ENCODE data around the gene GRB10. TPM values are rescaled to one million over a fixed set of nuclear protein-coding genes. Genes with fewer than 3 reads are reported as not detected.

The GRB10 gene
- total RNA-seq, 4 donors from 2014 or later: 8.8 to 55.7 (median 14.3) TPM

DNA sequence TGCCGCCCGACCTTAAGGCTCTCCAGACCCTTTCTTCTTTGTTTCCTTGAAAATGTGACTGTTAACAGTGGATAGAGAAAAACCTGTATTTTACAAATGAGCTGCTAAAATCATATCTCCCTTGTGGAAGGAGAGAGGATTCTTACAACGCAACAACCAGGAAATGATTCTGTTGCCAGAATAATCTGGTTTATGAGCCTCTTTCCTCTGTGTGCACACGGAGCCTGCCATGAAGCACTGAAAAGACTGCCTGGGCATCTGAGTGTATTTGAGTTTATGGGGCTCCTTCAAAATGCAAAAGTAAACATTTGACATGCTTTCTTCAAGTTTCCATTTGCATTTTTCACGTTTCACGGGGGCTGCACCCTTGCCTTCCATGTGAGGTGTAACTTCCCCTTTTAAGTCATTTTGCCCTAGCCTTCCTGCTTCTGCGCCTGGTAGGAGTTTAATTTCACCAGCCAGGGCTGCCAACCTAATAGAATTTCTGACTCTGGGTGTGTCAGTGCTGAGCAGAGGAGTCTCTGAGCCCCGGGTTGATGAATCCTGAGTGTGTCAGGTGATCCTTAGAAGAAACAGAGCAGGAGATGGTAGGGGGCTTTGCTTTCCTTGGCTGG is 101.2 kb downstream of the GRB10 start:
- 31 to 49% methylated on average over 2 to 8 of the region's 8 CpGs for WGBS, 2 donors (ENCODE audit: low coverage in 1 of 2)
- intact Hi-C loops (cut with DNase I; ENCODE audit: low total_unique reads): loop anchor here (5.0 kb wide), 1 partner anchor 111 kb away; no protein-coding TSS in a partner anchor

DNA sequence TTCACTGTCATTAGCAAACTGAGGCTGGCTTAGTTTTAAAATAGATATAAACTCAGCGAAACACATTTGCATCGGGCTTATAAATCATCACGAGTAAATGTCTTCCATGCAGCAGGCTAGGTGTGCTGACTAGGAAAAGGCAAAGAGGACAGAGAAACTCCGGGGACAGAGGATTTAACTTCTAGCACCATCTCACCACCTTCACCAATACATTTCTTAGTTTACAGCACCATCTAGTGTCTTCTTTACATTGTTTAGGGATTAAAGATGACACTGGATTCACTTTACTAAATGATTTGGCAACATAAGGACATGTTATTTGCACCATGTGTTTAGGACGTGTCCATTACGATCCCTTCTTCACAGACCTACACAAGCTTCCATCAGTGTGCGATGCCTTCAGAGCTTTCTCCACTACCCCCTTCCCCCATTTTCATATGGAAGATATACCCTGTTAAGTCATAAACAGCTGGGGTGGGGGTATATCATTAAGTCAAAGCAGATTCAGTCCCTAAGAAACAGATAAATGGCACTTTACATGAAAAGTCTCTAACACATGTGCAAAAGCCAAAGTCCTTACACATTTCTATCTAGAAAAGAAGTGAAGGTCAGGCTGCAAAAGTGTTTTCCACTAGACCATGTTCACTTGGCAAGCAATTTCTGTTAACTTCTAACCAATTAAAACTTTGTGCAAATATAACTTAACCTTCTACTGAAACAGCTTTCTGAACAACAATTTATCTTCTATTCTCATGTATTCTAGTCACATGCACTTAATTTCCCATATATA is 103.3 kb downstream of the GRB10 start:
- no peak for DNase-seq
- in situ Hi-C loops (cut with MboI; ENCODE audit: low pct_ligation_motif_present in 1 of 4, low pct_unique_long_range_greater_than_20kb in 1 of 4, low sequenced_read_pairs in 3 of 4) (loop anchor here in 2 of 4 donors (5.0 to 10.0 kb wide), 2 partner anchors 212 to 215 kb away; no protein-coding TSS in a partner anchor), intact Hi-C loops (cut with DNase I; ENCODE audit: low total_unique reads) (loop anchor here (2.0 to 5.0 kb wide), 2 partner anchors 113 to 211 kb away; no protein-coding TSS in a partner anchor)
- WGBS, 2 donors (ENCODE audit: low coverage in 1 of 2): 34 to 44% methylated on average over 5 to 7 of the region's 7 CpGs
- TF ChIP-seq, protein P1, sequence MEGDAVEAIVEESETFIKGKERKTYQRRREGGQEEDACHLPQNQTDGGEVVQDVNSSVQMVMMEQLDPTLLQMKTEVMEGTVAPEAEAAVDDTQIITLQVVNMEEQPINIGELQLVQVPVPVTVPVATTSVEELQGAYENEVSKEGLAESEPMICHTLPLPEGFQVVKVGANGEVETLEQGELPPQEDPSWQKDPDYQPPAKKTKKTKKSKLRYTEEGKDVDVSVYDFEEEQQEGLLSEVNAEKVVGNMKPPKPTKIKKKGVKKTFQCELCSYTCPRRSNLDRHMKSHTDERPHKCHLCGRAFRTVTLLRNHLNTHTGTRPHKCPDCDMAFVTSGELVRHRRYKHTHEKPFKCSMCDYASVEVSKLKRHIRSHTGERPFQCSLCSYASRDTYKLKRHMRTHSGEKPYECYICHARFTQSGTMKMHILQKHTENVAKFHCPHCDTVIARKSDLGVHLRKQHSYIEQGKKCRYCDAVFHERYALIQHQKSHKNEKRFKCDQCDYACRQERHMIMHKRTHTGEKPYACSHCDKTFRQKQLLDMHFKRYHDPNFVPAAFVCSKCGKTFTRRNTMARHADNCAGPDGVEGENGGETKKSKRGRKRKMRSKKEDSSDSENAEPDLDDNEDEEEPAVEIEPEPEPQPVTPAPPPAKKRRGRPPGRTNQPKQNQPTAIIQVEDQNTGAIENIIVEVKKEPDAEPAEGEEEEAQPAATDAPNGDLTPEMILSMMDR (IDR thresholded peaks at IDR 0.05): peak; percentile 31 to 50 (median 40)
- TF ChIP-seq EP300 (IDR thresholded peaks at IDR 0.05; ENCODE audit: low read depth): no peak
- Histone ChIP-seq H3K27me3 (no peaks in the 10 kb centered on the region), H3K9me3 (no peaks in the 10 kb centered on the region), H3K27ac (peak overlapping the region in 2 of 4 donors; percentile 0 to 8), H3K4me3 (no peak overlapping the region), H3K4me1 (peaks cover 9 to 44% (median 19%) of the 10 kb centered on the region in 4 donors), H3K36me3 (no peaks in the 10 kb centered on the region)

More for the DNA sequence above, 101.2 kb downstream of the GRB10 start:
- TF ChIP-seq POLR2AphosphoS5 (IDR thresholded peaks at IDR 0.05): no peak
- no peak for TF ChIP-seq EP300 (IDR thresholded peaks at IDR 0.05; ENCODE audit: low read depth)
- TF ChIP-seq POLR2A (IDR thresholded peaks at IDR 0.05): no peak
- TF ChIP-seq, protein P1 (IDR thresholded peaks at IDR 0.05): no peak
- DNase-seq: no peak
- Histone ChIP-seq H3K4me3 (peak overlapping the region in 1 of 4 donors; percentile 24), H3K27me3 (no peaks in the 10 kb centered on the region), H3K4me1 (peaks cover 10 to 54% (median 19%) of the 10 kb centered on the region in 4 donors), H3K36me3 (no peaks in the 10 kb centered on the region), H3K27ac (peak overlapping the region; percentile 52 to 66 (median 60)), H3K9me3 (no peaks in the 10 kb centered on the region)
- in situ Hi-C loops (cut with MboI; ENCODE audit: low pct_ligation_motif_present in 1 of 4, low pct_unique_long_range_greater_than_20kb in 1 of 4, low sequenced_read_pairs in 3 of 4): no loop called here

DNA sequence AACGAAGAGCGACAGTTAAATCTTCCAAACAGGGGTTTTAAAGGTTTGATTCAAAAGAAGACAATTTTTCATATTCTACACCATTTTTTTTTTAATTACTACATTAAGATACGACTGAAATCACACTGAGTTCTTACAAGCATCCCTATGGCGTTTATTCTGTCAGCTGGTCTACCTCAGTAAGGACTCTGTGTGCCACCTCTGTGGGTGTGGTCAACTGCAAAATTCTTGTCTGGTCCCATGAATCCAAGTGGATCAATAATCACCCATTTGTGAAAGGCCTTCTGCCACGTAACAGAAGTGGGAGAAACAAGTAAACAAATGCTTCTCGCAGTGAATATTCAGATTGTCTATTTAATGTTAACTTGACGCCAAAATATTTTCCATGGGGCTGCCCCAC is 104.1 kb downstream of the GRB10 start:
- TF ChIP-seq POLR2AphosphoS5 (IDR thresholded peaks at IDR 0.05) (no peak), POLR2A (IDR thresholded peaks at IDR 0.05) (no peak), EP300 (IDR thresholded peaks at IDR 0.05; ENCODE audit: low read depth) (no peak)
- TF ChIP-seq, protein P1 (IDR thresholded peaks at IDR 0.05): no peak
- in situ Hi-C loops (cut with MboI; ENCODE audit: low pct_ligation_motif_present in 1 of 4, low pct_unique_long_range_greater_than_20kb in 1 of 4, low sequenced_read_pairs in 3 of 4): loop anchor here in 2 of 4 donors (5.0 to 10.0 kb wide), 2 partner anchors 211 to 214 kb away; no protein-coding TSS in a partner anchor

DNA sequence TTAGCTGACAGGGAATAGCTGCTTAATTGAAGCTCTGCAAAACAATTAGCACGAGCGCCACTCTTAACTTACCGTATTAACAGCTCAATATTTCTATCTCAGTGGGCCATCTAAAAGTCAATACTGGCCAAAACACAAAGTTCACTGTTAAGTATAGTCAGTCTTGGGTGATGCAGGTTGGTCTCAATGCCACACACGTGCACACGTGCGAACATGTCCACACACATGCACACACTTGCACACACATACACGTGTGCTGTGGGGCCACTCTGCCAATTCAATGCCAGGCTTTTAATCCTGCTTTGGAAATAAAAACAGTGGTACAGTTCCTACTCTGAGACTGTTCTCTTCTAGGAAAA is 105.1 kb downstream of the GRB10 start:
- intact Hi-C loops (cut with DNase I; ENCODE audit: low total_unique reads) (no loop called here), in situ Hi-C loops (cut with MboI; ENCODE audit: low pct_ligation_motif_present in 1 of 4, low pct_unique_long_range_greater_than_20kb in 1 of 4, low sequenced_read_pairs in 3 of 4) (loop anchor here in 2 of 4 donors (5.0 to 10.0 kb wide), 2 partner anchors 210 to 213 kb away; no protein-coding TSS in a partner anchor)
- H3K27ac ChIP-seq: no peak overlapping the region
- TF ChIP-seq, protein P1 (IDR thresholded peaks at IDR 0.05): no peak
- TF ChIP-seq POLR2AphosphoS5 (IDR thresholded peaks at IDR 0.05) (no peak), EP300 (IDR thresholded peaks at IDR 0.05; ENCODE audit: low read depth) (no peak), POLR2A (IDR thresholded peaks at IDR 0.05) (no peak)
- 90 to 92% methylated on average over 4 to 7 of the region's 7 CpGs for WGBS, 2 donors (ENCODE audit: low coverage in 1 of 2)
- no peak for DNase-seq
- H3K4me1 ChIP-seq: peaks cover 9 to 38% (median 17%) of the 10 kb centered on the region in 4 donors
- H3K36me3 ChIP-seq: no peaks in the 10 kb centered on the region
- H3K27me3 ChIP-seq: no peaks in the 10 kb centered on the region
- no peaks in the 10 kb centered on the region for H3K9me3 ChIP-seq
- H3K4me3 ChIP-seq: no peak overlapping the region

More for the DNA sequence above, 104.1 kb downstream of the GRB10 start:
- Histone ChIP-seq H3K27ac (no peak overlapping the region), H3K4me3 (no peak overlapping the region), H3K4me1 (peaks cover 9 to 38% (median 17%) of the 10 kb centered on the region in 4 donors), H3K9me3 (no peaks in the 10 kb centered on the region), H3K36me3 (no peaks in the 10 kb centered on the region), H3K27me3 (no peaks in the 10 kb centered on the region)
- DNase-seq: no peak
- intact Hi-C loops (cut with DNase I; ENCODE audit: low total_unique reads): loop anchor here (2.0 kb wide), 1 partner anchor 210 kb away; no protein-coding TSS in a partner anchor
- whole genome bisulfite sequencing, 2 donors (ENCODE audit: low coverage in 1 of 2): 78 to 82% methylated on average over 7 of the region's 7 CpGs
